ENCODE data around the gene NPIPB2.

Gene NPIPB2

GRCh38 chr16:11896486-11897176 lies 45.2 kb downstream of the NPIPB2 start:
- no peak for DNase-seq

GRCh38 chr16:11893571-11893970 lies 48.3 kb downstream of the NPIPB2 start:
- no peak for DNase-seq

- no peak for DNase-seq
Observed at GRCh38 chr16:11892761-11893160, 49.1 kb downstream of the NPIPB2 start.

GRCh38 chr16:11890231-11890965 lies 51.4 kb downstream of the NPIPB2 start:
- DNase-seq, result no peak

- no peak for DNase-seq
Observed at GRCh38 chr16:11886881-11887280, 55.0 kb downstream of the NPIPB2 start.

GRCh38 chr16:11884035-11884434 lies 57.8 kb downstream of the NPIPB2 start:
- no peak for DNase-seq

- DNase-seq, result no peak
Observed at GRCh38 chr16:11880007-11880406, 61.8 kb downstream of the NPIPB2 start.

GRCh38 chr16:11877374-11877773 lies 64.5 kb downstream of the NPIPB2 start:
- DNase-seq, result no peak
